Heart right ventricle (tissue), 16 donors: ENCODE data around the gene MED29. TPM values are rescaled to one million over a fixed set of nuclear protein-coding genes. Genes with fewer than 3 reads are reported as not detected.

Experiments
- ATAC-seq, 8 donors: fragments of 200-7000 bp; cut with Tn5 transposase; one replicate each; pipeline ENCODE4 v1.9.1; 2020; ENCODE audit warnings: mild to moderate bottlenecking in 8 of 8, moderate library complexity in 8 of 8, moderate number of reproducible peaks in 1 of 8
- DNase-seq, 2 donors: peaks; one replicate each; pipeline ENCODE4 v3.0.0-alpha.2; 2020
- H3K27ac ChIP-seq, 10 donors: fragments of 200-600 bp; sonication (generic) in 2 of 10; one replicate each; pipeline versions ENCODE4 v1.5.0 to v1.8.0; 2020 to 2022; ENCODE audit warnings: mild to moderate bottlenecking in 3 of 10
- H3K27me3 ChIP-seq, 7 donors: fragments of 200-600 bp; one replicate each; pipeline ENCODE4 v1.8.0; 2021 to 2022; ENCODE audit warnings: mild to moderate bottlenecking in 2 of 7
- H3K36me3 ChIP-seq, 9 donors: fragments of 200-600 bp; sonication (generic) in 1 of 9; one replicate each; pipeline versions ENCODE4 v1.5.0 to v1.8.0; 2020 to 2022; ENCODE audit warnings: mild to moderate bottlenecking in 2 of 9
- H3K4me1 ChIP-seq, 9 donors: fragments of 200-600 bp; sonication (generic) in 1 of 9; one replicate each; pipeline versions ENCODE4 v1.5.0 to v1.8.0; 2020 to 2022; ENCODE audit warnings: mild to moderate bottlenecking in 4 of 9
- H3K4me3 ChIP-seq, 10 donors: fragments of 200-600 bp; sonication (generic) in 2 of 10; one replicate each; pipeline versions ENCODE4 v1.5.0 to v1.8.0; 2020 to 2022; ENCODE audit warnings: mild to moderate bottlenecking in 7 of 10, moderate library complexity in 2 of 10
- H3K9me3 ChIP-seq, 11 donors: fragments of 200-600 bp in 10 of 11; sonication (generic) in 2 of 11; one replicate each; pipeline versions ENCODE4 v1.5.0 to v1.8.0; 2013 to 2022; ENCODE audit warnings: mild to moderate bottlenecking in 2 of 11, control low read depth in 1 of 11, moderate library complexity in 1 of 11
- WGBS, 2 donors: extraction: QIAGEN DNeasy Blood & Tissue Kit; methylation state at CpG; one replicate each; pipeline ENCODE4 v1.1.7; 2013; ENCODE audit warnings: inconsistent platforms in 1 of 2; 5-methylcytosine and 5-hydroxymethylcytosine counted together
- intact Hi-C, 10 donors: fragments of 100-400 bp; cut with DNase I; formaldehyde crosslinking; loops; one replicate each; pipeline versions ENCODE4 v1.11.1 to v1.14.2; 2022
- polyA plus RNA-seq, 2 donors: library from polyadenylated mRNA; stranded (reverse); fragments of 200-250 nt; gene quantifications; one replicate each; pipeline ENCODE4 v1.2.3, GENCODE V29; 2013
- total RNA-seq, 10 donors: library from RNA; stranded (reverse); fragmentation: NEBNext Ultra II Directional in 3 of 10; extraction: Animal tissue kit (Norgen Biotek cat#: 25700) in 3 of 10; gene quantifications; one replicate each; pipeline versions ENCODE4 v1.2.1 to v1.2.4, GENCODE V29; 2021 to 2023
- TF ChIP-seq, protein P1 (sequence below), 9 donors: fragments of 200-600 bp; sonication (generic) in 2 of 9; IDR thresholded peaks; one replicate each; pipeline versions ENCODE4 v1.5.0 to v1.8.0; 2021 to 2022; ENCODE audit warnings: antibody characterized with exemption in 9 of 9, mild to moderate bottlenecking in 5 of 9, moderate library complexity in 1 of 9
- donor health status: Arrhythmogenic right ventricular cardiomyopathy.
- donor health status: ischemic (EF 13 %, LVEDD 7.1; RV severe dilation, severe dysfunction).
- donor health status: healthy with polysubstance abuse.
- donor health status: DM: no; HTN: yes; CAD: no.
- donor health status: DM: no; HTN: no; CAD: no.
- donor health status: ischemic (EF 25% LVEDD 6.9; RV normal size, moderate dysfunction).
- donor health status: ischemic (EF 25% LVEDD 5.7; RV mildly dilated, moderate dysfunction).
- donor health status: healthy.
- donor health status: DM: yes; HTN: yes; CAD: no.
- donor health status: Ischemic cardiomyopathy.
- donor health status: ischemic (EF 35%, LVEDD 5.7; RV mildly dilated, moderate dysfunction).
- donor health status: nonischemic (EF 11% LVEDD 7.7; RV severe dilation, severe dysfunction).
- donor health status: DM: yes; HTN: yes; CAD: no.
- donor health status: PGD.
- donor health status: ischemic (EF 29% LVEDD 5.4; RV normal size, mild dysfunction).
- donor health status: nonischemic (EF 23%, LVEDD 6.1; RV moderate dilation, normal function).

Gene MED29
- total and polyA plus RNA-seq, 12 donors: 16.2 to 32.3 (median 27.1) TPM

- H3K27ac ChIP-seq: peak overlapping the region; percentile 95 to 100 (median 99)
- TF ChIP-seq, protein P1, sequence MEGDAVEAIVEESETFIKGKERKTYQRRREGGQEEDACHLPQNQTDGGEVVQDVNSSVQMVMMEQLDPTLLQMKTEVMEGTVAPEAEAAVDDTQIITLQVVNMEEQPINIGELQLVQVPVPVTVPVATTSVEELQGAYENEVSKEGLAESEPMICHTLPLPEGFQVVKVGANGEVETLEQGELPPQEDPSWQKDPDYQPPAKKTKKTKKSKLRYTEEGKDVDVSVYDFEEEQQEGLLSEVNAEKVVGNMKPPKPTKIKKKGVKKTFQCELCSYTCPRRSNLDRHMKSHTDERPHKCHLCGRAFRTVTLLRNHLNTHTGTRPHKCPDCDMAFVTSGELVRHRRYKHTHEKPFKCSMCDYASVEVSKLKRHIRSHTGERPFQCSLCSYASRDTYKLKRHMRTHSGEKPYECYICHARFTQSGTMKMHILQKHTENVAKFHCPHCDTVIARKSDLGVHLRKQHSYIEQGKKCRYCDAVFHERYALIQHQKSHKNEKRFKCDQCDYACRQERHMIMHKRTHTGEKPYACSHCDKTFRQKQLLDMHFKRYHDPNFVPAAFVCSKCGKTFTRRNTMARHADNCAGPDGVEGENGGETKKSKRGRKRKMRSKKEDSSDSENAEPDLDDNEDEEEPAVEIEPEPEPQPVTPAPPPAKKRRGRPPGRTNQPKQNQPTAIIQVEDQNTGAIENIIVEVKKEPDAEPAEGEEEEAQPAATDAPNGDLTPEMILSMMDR (IDR thresholded peaks at IDR 0.05): no peak
- 53 to 61% methylated on average over 25 of the region's 25 CpGs for WGBS, 2 donors
- no peaks in the 10 kb centered on the region for H3K27me3 ChIP-seq
- no peaks in the 10 kb centered on the region for H3K9me3 ChIP-seq
- intact Hi-C loops: no loop called here
- peaks cover 0 to 17% (median 0%) of the 10 kb centered on the region in 9 donors for H3K36me3 ChIP-seq
- H3K4me3 ChIP-seq: peak overlapping the region in 6 of 10 donors; percentile 46 to 71 (median 60)
- DNase-seq: peak; percentile 31 to 50
- no peak for ATAC-seq
- peaks cover 16 to 92% (median 48%) of the 10 kb centered on the region in 9 donors for H3K4me1 ChIP-seq
These were observed 10.6 kb downstream of the MED29 start for GRCh38 chr19:39401549-39402345.

GRCh38 chr19:39402346-39403300 is 11.4 kb downstream of the MED29 start:
- Histone ChIP-seq H3K4me3 (peak overlapping the region; percentile 42 to 71 (median 54)), H3K27me3 (no peaks in the 10 kb centered on the region), H3K36me3 (peaks cover 0 to 20% (median under 1%) of the 10 kb centered on the region in 9 donors), H3K4me1 (peaks cover 11 to 84% (median 40%) of the 10 kb centered on the region in 9 donors), H3K27ac (peak overlapping the region; percentile 95 to 100 (median 99)), H3K9me3 (no peaks in the 10 kb centered on the region)
- 2% methylated on average over 59 of the region's 59 CpGs for WGBS, 2 donors
- peak; percentile 34 to 58 (median 48) for ATAC-seq
- DNase-seq: peak; percentile 92 to 97
- intact Hi-C loops: no loop called here
- TF ChIP-seq, protein P1 (IDR thresholded peaks at IDR 0.05): no peak

- Histone ChIP-seq H3K4me1 (peaks cover 11 to 79% (median 36%) of the 10 kb centered on the region in 9 donors), H3K9me3 (no peaks in the 10 kb centered on the region), H3K27me3 (no peaks in the 10 kb centered on the region), H3K36me3 (peaks cover 6 to 24% (median 9%) of the 10 kb centered on the region in 9 donors), H3K4me3 (peak overlapping the region; percentile 3 to 71 (median 54)), H3K27ac (peak overlapping the region; percentile 95 to 100 (median 99))
- 3 to 4% methylated on average over 43 of the region's 43 CpGs for WGBS, 2 donors
- intact Hi-C loops: no loop called here
- TF ChIP-seq, protein P1 (IDR thresholded peaks at IDR 0.05): no peak
- peak; percentile 98 to 99 for DNase-seq
- peak; percentile 58 to 79 (median 68) for ATAC-seq
These were observed 12.4 kb downstream of the MED29 start for GRCh38 chr19:39403331-39404312.
